H1 (cell line): ENCODE measurements around the gene PHACTR2. TPM values are rescaled to one million over a fixed set of nuclear protein-coding genes. Genes with fewer than 3 reads are reported as not detected.

Experiments used
- CTCF ChIA-PET: fragments of 300-600 bp; sonication (Branson Sonifier 250); formaldehyde crosslinking; loops from one replicate; lab custom pipeline; 2021; ENCODE audit not compliant: partially characterized antibody; lab: Charles Lee
- POLR2A ChIA-PET: fragments of 300-600 bp; sonication (Branson Sonifier 250); formaldehyde crosslinking; loops from one replicate; lab custom pipeline; 2021; ENCODE audit warnings: inconsistent platforms; ENCODE audit not compliant: partially characterized antibody; lab: Charles Lee
- DNase-seq, 2 experiments: peaks; one replicate each; pipeline versions ENCODE4 v3.0.0 to v3.0.0-alpha.2; 2010 to 2022; ENCODE audit warnings: low spot score in 2 of 2, low read depth in 1 of 2, mixed read lengths in 1 of 2
- FAIRE-seq: peaks from 2 replicates; lab custom pipeline; 2011; peaks lifted over from hg19 to GRCh38; lab: Jason Lieb, UNC
- H2AFZ ChIP-seq: 2 replicates; pipeline ENCODE4 v1.8.1; 2012; ENCODE audit warnings: low read length, inconsistent platforms
- H2AK5ac ChIP-seq: 2 replicates; pipeline ENCODE4 v1.6.1; 2013; ENCODE audit warnings: low read depth, low read length
- H2BK120ac ChIP-seq: replicated peaks from 2 replicates; pipeline ENCODE3; 2013; ENCODE audit warnings: low read depth, low read length, inconsistent platforms
- H2BK12ac ChIP-seq: 2 replicates; pipeline ENCODE4 v1.6.1; 2013; ENCODE audit warnings: low read depth, low read length
- H2BK15ac ChIP-seq: 2 replicates; pipeline ENCODE4 v1.6.1; 2013; ENCODE audit warnings: low read length
- H2BK20ac ChIP-seq: 2 replicates; pipeline ENCODE4 v1.6.1; 2013; ENCODE audit warnings: low read length
- H2BK5ac ChIP-seq: 2 replicates; pipeline ENCODE4 v1.6.1; 2013; ENCODE audit warnings: low read depth, low read length
- H3K14ac ChIP-seq: 2 replicates; pipeline ENCODE4 v1.6.1; 2013; ENCODE audit warnings: inconsistent platforms; ENCODE audit not compliant: insufficient read length
- H3K18ac ChIP-seq: 2 replicates; pipeline ENCODE4 v1.6.1; 2013; ENCODE audit warnings: low read length; ENCODE audit errors: extremely low read depth
- H3K23ac ChIP-seq: 2 replicates; pipeline ENCODE4 v1.6.1; 2013; ENCODE audit warnings: inconsistent platforms; ENCODE audit not compliant: insufficient read length
- H3K23me2 ChIP-seq: 2 replicates; pipeline ENCODE4 v1.6.1; 2013; ENCODE audit warnings: low read depth, low read length
- H3K27ac ChIP-seq: 2 replicates; pipeline ENCODE4 v1.6.1; 2011; ENCODE audit warnings: low read depth, low read length, inconsistent platforms
- H3K27me3 ChIP-seq, 4 experiments: replicated peaks in 1 of 4; 1 replicate in 1 of 4; 2 replicates in 3 of 4; pipeline versions ENCODE4 v1.6.1 to v1.8.1; 2011 to 2013; ENCODE audit warnings: low read length in 3 of 4, mild to moderate bottlenecking in 3 of 4, inconsistent platforms in 2 of 4, mixed read lengths in 2 of 4, moderate library complexity in 1 of 4; ENCODE audit not compliant: control insufficient read depth in 3 of 4, insufficient read depth in 3 of 4; ENCODE audit errors: extremely low read depth in 1 of 4
- H3K36me3 ChIP-seq, 4 experiments: 2 replicates each; pipeline versions ENCODE4 v1.6.1 to v1.8.1; 2011 to 2013; ENCODE audit warnings: mild to moderate bottlenecking in 4 of 4, low read length in 3 of 4, moderate library complexity in 2 of 4, control low read depth in 1 of 4, inconsistent platforms in 1 of 4; ENCODE audit not compliant: insufficient read depth in 4 of 4, control insufficient read depth in 2 of 4
- H3K4ac ChIP-seq: replicated peaks from 2 replicates; pipeline ENCODE3; 2013; ENCODE audit warnings: low read length, low read depth, mixed read lengths, inconsistent platforms; ENCODE audit not compliant: insufficient read length
- H3K4me1 ChIP-seq, 4 experiments: replicated peaks in 1 of 4; 1 replicate in 1 of 4; 2 replicates in 3 of 4; pipeline versions ENCODE4 v1.6.1 to v1.8.1; 2011 to 2013; ENCODE audit warnings: low read length in 3 of 4, inconsistent platforms in 2 of 4, mixed read lengths in 1 of 4; ENCODE audit not compliant: insufficient read depth in 4 of 4, control insufficient read depth in 3 of 4
- H3K4me2 ChIP-seq, 2 experiments: 2 replicates each; pipeline versions ENCODE4 v1.6.1 to v1.8.1; 2011 to 2013; ENCODE audit warnings: low read depth in 2 of 2, low read length in 2 of 2, control low read depth in 1 of 2, inconsistent platforms in 1 of 2, mild to moderate bottlenecking in 1 of 2; ENCODE audit not compliant: insufficient read depth in 1 of 2
- H3K4me3 ChIP-seq, 4 experiments: fragments of 200-600, 300-600 bp in 1 of 4; sonication (generic), shearing (Covaris generic), sonication (Bioruptor Twin) in 1 of 4; 2 replicates each; pipeline versions ENCODE4 v1.5.1 to v1.8.1; 2011 to 2016; ENCODE audit warnings: low read length in 4 of 4, low read depth in 3 of 4, control low read depth in 2 of 4, inconsistent platforms in 2 of 4, mild to moderate bottlenecking in 2 of 4, mixed read lengths in 1 of 4, moderate library complexity in 1 of 4; ENCODE audit not compliant: insufficient read depth in 2 of 4; ENCODE audit errors: extremely low read depth in 1 of 4
- H3K56ac ChIP-seq: replicated peaks from 2 replicates; pipeline ENCODE3; 2013; ENCODE audit warnings: low read depth, mild to moderate bottlenecking, mixed read lengths, low read length, inconsistent platforms; ENCODE audit not compliant: insufficient read length
- H3K79me1 ChIP-seq: 2 replicates; pipeline ENCODE4 v1.6.1; 2013; ENCODE audit warnings: low read depth, low read length, control low read depth
- H3K79me2 ChIP-seq, 2 experiments: 2 replicates each; pipeline versions ENCODE4 v1.6.1 to v1.8.1; 2012 to 2013; ENCODE audit warnings: low read length in 2 of 2, mild to moderate bottlenecking in 2 of 2, inconsistent platforms in 1 of 2; ENCODE audit not compliant: insufficient read depth in 2 of 2, control insufficient read depth in 1 of 2
- H3K9ac ChIP-seq, 4 experiments: replicated peaks in 1 of 4; 1 replicate in 1 of 4; 2 replicates in 3 of 4; pipeline versions ENCODE4 v1.6.1 to v1.8.1; 2011 to 2013; ENCODE audit warnings: low read depth in 3 of 4, low read length in 3 of 4, control low read depth in 2 of 4, mild to moderate bottlenecking in 2 of 4, moderate library complexity in 2 of 4, inconsistent platforms in 1 of 4; ENCODE audit errors: extremely low read depth in 1 of 4
- H3K9me3 ChIP-seq, 2 experiments: 2 replicates each; pipeline versions ENCODE4 v1.6.1 to v1.8.1; 2012 to 2013; ENCODE audit warnings: mild to moderate bottlenecking in 2 of 2, moderate library complexity in 2 of 2, control low read depth in 1 of 2, inconsistent platforms in 1 of 2, low read depth in 1 of 2, low read length in 1 of 2, mixed read lengths in 1 of 2; ENCODE audit not compliant: insufficient read depth in 2 of 2
- H4K20me1 ChIP-seq, 2 experiments: replicated peaks in 1 of 2; 2 replicates each; pipeline versions ENCODE3 to v1.8.1; 2011 to 2013; ENCODE audit warnings: inconsistent platforms in 2 of 2, low read length in 2 of 2, mild to moderate bottlenecking in 1 of 2; ENCODE audit not compliant: insufficient read depth in 2 of 2, control insufficient read depth in 1 of 2
- H4K5ac ChIP-seq: 2 replicates; pipeline ENCODE4 v1.6.1; 2013; ENCODE audit warnings: low read length, low read depth, mixed read lengths, inconsistent platforms; ENCODE audit not compliant: insufficient read length
- H4K8ac ChIP-seq: 2 replicates; pipeline ENCODE4 v1.8.0; 2013; ENCODE audit warnings: mild to moderate bottlenecking, moderate library complexity, low read length, inconsistent platforms; ENCODE audit not compliant: insufficient read depth; ENCODE audit errors: extremely low read depth
- H4K91ac ChIP-seq: replicated peaks from 2 replicates; pipeline ENCODE3; 2013; ENCODE audit warnings: low read length, mixed read lengths, inconsistent platforms; ENCODE audit not compliant: insufficient read length
- BRCA1 ChIP-seq: IDR thresholded peaks from 2 replicates; pipeline ENCODE4 v1.6.1; 2012; ENCODE audit warnings: low read depth, low read length, improper control_type of control experiment
- CREB1 ChIP-seq: IDR thresholded peaks from 2 replicates; pipeline ENCODE4 v1.6.1; 2012; ENCODE audit warnings: inconsistent platforms
- EGR1 ChIP-seq: IDR thresholded peaks from 2 replicates; pipeline ENCODE4 v1.6.1; 2011; ENCODE audit warnings: low read depth, low read length, borderline replicate concordance
- EZH2 ChIP-seq: fragments of 200-600 bp; sonication (generic); IDR thresholded peaks from 2 replicates; pipeline ENCODE4 v1.7.1; 2012; ENCODE audit warnings: low read depth, mild to moderate bottlenecking, moderate library complexity, low read length, inconsistent platforms; ENCODE audit not compliant: severe bottlenecking
- GTF2F1 ChIP-seq: IDR thresholded peaks from 2 replicates; pipeline ENCODE4 v1.6.1; 2012; ENCODE audit warnings: low read depth, low read length, improper control_type of control experiment, borderline replicate concordance
- JUN ChIP-seq: IDR thresholded peaks from 2 replicates; pipeline ENCODE4 v1.6.1; 2011; ENCODE audit warnings: low read depth, mild to moderate bottlenecking, improper control_type of control experiment, low read length
- KDM5A ChIP-seq: fragments of 200-600 bp; IDR thresholded peaks from 2 replicates; pipeline ENCODE4 v1.7.1; 2012; ENCODE audit warnings: mild to moderate bottlenecking, low read length, inconsistent platforms, mixed read lengths
- RXRA ChIP-seq: IDR thresholded peaks from 2 replicates; pipeline ENCODE4 v1.6.1; 2011; ENCODE audit warnings: low read depth, mild to moderate bottlenecking, low read length, moderate library complexity; ENCODE audit not compliant: insufficient read depth
- SAP30 ChIP-seq: fragments of 300-600 bp; sonication (generic); IDR thresholded peaks from 2 replicates; pipeline ENCODE4 v1.7.1; 2012; ENCODE audit warnings: low read length, moderate library complexity, mild to moderate bottlenecking, inconsistent platforms; ENCODE audit not compliant: insufficient read depth, insufficient replicate concordance
- SP2 ChIP-seq: IDR thresholded peaks from 2 replicates; pipeline ENCODE4 v1.6.1; 2012; ENCODE audit warnings: mild to moderate bottlenecking, low read length, inconsistent platforms
- SUZ12 ChIP-seq: fragments of 200-600 bp; sonication (generic); IDR thresholded peaks from 2 replicates; pipeline ENCODE4 v1.6.1; 2012; ENCODE audit warnings: mild to moderate bottlenecking, inconsistent platforms, low read length, moderate library complexity, mixed read lengths
- WGBS, 2 experiments: shearing (Covaris generic) in 1 of 2; methylation state at CpG; one replicate each; pipeline versions ENCODE4 v1.1.6 to v1.1.7; 2013 to 2015; ENCODE audit warnings: low lambda C conversion rate in 2 of 2, mixed read lengths in 2 of 2, inconsistent platforms in 1 of 2, low coverage in 1 of 2, missing lambda C conversion rate in 1 of 2; ENCODE audit not compliant: insufficient replicate concordance in 2 of 2, insufficient coverage in 1 of 2, insufficient read length in 1 of 2; ENCODE audit errors: extremely low coverage in 1 of 2, missing lambda C conversion rate in 1 of 2; 5-methylcytosine and 5-hydroxymethylcytosine counted together
- polyA plus RNA-seq, 7 experiments: library from polyadenylated mRNA; depleted of rRNA in 3 of 7; stranded (reverse) in 5 of 7; unstranded in 2 of 7; fragments of >200 nt in 5 of 7; fragments of 200-250 nt in 2 of 7; gene quantifications; 1 replicate in 5 of 7; 2 replicates in 1 of 7; 4 replicates in 1 of 7; pipeline versions ENCODE4 v1.2.1 to v1.2.3, GENCODE V29; 2011 to 2013; ENCODE audit warnings: missing spikeins in 2 of 7, mixed read lengths in 2 of 7
- total RNA-seq: library from RNA; stranded (reverse); fragmentation: NEBNext Ultra II Directional; extraction: Animal tissue kit (Norgen Biotek cat#: 25700); gene quantifications from 2 replicates; pipeline ENCODE4 v1.2.1, GENCODE V29; 2021
- TF ChIP-seq, protein P1 (sequence below), 3 experiments: IDR thresholded peaks; 1 replicate in 2 of 3; 2 replicates in 1 of 3; pipeline versions ENCODE4 v1.5.1 to v1.6.1; 2011; ENCODE audit warnings: low read length in 3 of 3, mild to moderate bottlenecking in 3 of 3, inconsistent platforms in 2 of 3, low read depth in 1 of 3, moderate library complexity in 1 of 3; ENCODE audit not compliant: insufficient read depth in 1 of 3; ENCODE audit errors: control extremely low read depth in 1 of 3

PHACTR2 gene
- total and polyA plus RNA-seq, 2 of the 8 experiments (the other 6 are each of a cell fraction or from before 2014, with no cell fraction given), result 16.9 to 131 TPM

DNA sequence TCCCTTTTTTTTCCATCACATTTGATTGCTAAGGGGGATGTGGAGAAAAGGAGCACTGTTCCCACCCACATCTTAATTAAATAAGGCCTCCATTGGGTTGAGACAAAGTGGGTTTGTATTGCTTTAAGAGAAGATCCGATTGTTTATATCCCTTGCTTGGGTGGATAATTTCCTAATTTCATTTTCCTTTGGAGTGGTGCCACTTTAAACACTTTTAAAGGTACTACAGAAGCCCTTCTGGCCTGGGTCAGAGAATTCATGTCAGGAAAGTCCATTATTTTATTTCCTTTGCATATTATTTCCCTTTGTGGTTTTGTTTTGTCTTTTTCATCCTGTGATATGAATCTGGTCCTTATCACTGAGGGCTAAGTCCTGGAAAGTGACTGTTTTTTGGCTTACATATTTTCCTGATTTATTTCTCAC, 56.9 kb downstream of the PHACTR2 start:
- no peak for DNase-seq
- no peaks in the 10 kb centered on the region for H3K79me1 ChIP-seq
- no peak for FAIRE-seq
- ChIA-PET POLR2A (no interaction called here), CTCF (no interaction called here)
- H2AFZ ChIP-seq, result no peak overlapping the region
- no peaks in the 10 kb centered on the region for H4K20me1 ChIP-seq
- no peak overlapping the region for H3K9ac ChIP-seq
- no peak overlapping the region for H2BK12ac ChIP-seq
- H3K14ac ChIP-seq, result no peak overlapping the region
- H3K4me2 ChIP-seq, result no peak overlapping the region
- H3K79me2 ChIP-seq, result peaks cover 0 to 50% of the 10 kb centered on the region in 2 experiments; a peak in 2 of 4 replicates
- H3K23me2 ChIP-seq, result no peaks in the 10 kb centered on the region
- H3K4ac ChIP-seq, result no peak overlapping the region
- H3K23ac ChIP-seq, result no peak overlapping the region
- H3K4me1 ChIP-seq, result peaks cover 0 to 13% (median 4%) of the 10 kb centered on the region in 4 experiments; a peak in 3 of 7 replicates
- no peak overlapping the region for H2BK15ac ChIP-seq
- H2BK120ac ChIP-seq, result no peak overlapping the region
- no peak overlapping the region for H2BK20ac ChIP-seq
- WGBS, 2 experiments, result 81% methylated on average over 1 of the region's 1 CpG; no CpG with 5 or more reads in 1 of the 2 experiments
- H3K9me3 ChIP-seq, result no peaks in the 10 kb centered on the region
- no peak overlapping the region for H3K4me3 ChIP-seq
- no peak overlapping the region for H2BK5ac ChIP-seq
- no peak overlapping the region for H4K91ac ChIP-seq
- H3K36me3 ChIP-seq, result no peaks in the 10 kb centered on the region; a peak in 1 of 8 replicates
- H3K18ac ChIP-seq, result no peak overlapping the region
- no peak overlapping the region for H4K8ac ChIP-seq
- no peak overlapping the region for H4K5ac ChIP-seq
- H3K27ac ChIP-seq, result no peak overlapping the region
- H3K56ac ChIP-seq, result no peak overlapping the region
- H2AK5ac ChIP-seq, result no peak overlapping the region
- H3K27me3 ChIP-seq, result no peaks in the 10 kb centered on the region
- no peak for TF ChIP-seq JUN
- TF ChIP-seq EZH2, result no peak
- TF ChIP-seq SP2, result no peak
- TF ChIP-seq BRCA1, result no peak
- TF ChIP-seq KDM5A, result no peak
- no peak for TF ChIP-seq GTF2F1
- TF ChIP-seq EGR1, result no peak
- TF ChIP-seq, protein P1, sequence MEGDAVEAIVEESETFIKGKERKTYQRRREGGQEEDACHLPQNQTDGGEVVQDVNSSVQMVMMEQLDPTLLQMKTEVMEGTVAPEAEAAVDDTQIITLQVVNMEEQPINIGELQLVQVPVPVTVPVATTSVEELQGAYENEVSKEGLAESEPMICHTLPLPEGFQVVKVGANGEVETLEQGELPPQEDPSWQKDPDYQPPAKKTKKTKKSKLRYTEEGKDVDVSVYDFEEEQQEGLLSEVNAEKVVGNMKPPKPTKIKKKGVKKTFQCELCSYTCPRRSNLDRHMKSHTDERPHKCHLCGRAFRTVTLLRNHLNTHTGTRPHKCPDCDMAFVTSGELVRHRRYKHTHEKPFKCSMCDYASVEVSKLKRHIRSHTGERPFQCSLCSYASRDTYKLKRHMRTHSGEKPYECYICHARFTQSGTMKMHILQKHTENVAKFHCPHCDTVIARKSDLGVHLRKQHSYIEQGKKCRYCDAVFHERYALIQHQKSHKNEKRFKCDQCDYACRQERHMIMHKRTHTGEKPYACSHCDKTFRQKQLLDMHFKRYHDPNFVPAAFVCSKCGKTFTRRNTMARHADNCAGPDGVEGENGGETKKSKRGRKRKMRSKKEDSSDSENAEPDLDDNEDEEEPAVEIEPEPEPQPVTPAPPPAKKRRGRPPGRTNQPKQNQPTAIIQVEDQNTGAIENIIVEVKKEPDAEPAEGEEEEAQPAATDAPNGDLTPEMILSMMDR (IDR thresholded peaks at IDR 0.05; ENCODE audit: control extremely low read depth in 1 of 3, insufficient read depth in 1 of 3, low read depth in 1 of 3, low read length in 3 of 3), result no peak
- no peak for TF ChIP-seq SUZ12
- no peak for TF ChIP-seq RXRA
- TF ChIP-seq SAP30, result no peak
- TF ChIP-seq CREB1, result no peak
